ENCODE results near the gene NCK2.

Gene NCK2

DNA sequence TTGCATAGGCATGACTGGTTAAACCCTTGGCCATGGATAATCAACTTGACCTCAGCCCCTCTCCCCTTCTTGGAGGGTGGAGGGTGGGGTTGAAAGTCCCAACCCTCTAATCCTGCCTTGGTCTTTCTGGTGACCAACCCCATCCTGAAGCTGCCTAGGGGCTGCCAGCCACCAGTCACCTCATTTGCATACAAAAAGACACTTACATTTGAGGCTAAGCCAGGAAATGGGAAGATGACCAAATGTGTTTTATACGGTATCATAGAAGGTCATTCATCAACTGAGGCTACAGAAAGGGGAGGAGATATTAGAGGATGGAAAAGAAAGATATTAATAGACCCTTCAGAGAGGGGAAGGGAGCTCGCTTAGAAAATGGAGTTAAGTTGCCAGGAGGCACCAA, 96.8 kb downstream of the NCK2 start:
- DNase-seq (ENCODE audit: extremely low read depth in 1 of 2, low read depth in 1 of 2) = no peak

DNA sequence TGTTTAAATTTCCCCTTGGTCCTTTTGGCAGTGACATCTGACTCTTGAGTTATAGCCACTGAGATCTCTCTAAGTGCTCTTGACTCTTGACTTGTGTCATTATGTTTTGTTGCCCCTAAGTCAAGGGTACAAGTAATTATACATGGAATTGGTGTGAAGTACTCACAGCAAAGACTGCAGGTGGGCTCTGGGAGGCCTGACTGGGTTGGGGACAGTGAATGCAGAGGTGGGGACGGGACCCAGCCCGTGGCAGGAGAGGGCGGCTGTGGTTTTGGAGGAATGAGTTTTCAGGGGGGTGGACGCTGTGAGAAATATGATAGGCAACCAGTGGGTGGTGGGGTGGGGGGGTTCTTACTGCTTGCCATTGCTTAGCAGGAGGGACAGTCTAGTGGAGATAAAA, 97.8 kb downstream of the NCK2 start:
- no peak for DNase-seq (ENCODE audit: extremely low read depth in 1 of 2, low read depth in 1 of 2)

DNA sequence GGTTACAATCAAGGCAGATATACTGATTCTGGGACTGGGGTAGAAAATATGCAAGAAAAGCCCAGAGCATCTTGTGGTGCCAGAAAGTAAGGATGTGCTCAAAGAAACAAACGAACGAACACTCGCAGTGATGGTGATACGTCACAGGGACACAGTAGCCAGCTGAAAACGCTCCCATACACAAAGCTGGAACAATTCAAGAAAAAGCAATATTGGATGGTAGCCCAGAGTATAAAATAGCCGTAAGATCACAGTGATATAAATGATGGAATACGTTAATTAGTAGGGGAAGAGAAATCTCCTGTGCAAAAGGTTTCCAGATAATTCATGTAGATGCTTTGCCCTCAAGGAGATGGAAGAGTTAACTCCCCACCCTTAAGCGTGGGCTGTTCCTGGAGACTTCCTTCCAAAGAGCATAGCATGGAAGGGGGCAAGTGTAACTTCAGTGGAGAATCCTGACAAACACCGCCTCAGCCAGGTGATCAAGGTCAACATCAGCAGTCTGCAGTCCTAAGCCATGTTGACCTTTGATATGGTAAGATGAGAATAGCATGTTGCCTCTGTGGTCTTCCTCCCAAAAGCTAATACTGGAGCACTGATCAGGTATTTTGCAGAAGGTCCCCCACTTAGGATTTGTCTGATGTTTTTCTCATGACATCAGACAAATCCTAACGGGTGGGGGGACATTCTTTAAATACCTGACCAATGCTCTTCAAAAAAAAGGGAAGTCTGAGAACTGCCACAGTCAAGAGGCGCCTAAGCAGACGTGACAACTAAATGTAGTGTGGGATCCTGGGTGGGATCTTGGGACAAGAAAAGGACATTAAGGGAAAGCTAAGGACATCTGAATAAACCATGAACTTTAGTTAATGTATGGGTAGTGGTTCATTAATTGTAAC, 99.0 kb downstream of the NCK2 start:
- no peak for DNase-seq (ENCODE audit: extremely low read depth in 1 of 2, low read depth in 1 of 2)

DNA sequence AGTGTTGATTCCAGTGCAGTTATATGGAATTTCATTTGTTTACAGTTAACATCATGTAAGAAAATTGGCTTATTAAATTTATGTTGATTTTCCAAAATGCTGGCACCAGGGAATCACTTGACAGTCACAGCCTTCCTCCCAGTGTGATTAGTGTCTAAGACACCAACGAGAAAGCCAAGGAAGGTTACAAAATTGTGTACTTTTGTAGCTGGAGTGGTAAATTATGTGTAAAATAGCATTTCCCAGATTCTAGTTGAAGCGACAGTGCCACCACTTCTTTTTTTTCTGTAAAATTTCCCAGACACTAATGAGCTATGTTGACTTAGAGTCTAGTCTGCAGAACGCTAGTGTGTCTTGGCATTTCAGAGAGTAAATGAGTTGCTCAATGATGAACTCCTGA, 101.3 kb downstream of the NCK2 start:
- DNase-seq (ENCODE audit: extremely low read depth in 1 of 2, low read depth in 1 of 2) = no peak

DNA sequence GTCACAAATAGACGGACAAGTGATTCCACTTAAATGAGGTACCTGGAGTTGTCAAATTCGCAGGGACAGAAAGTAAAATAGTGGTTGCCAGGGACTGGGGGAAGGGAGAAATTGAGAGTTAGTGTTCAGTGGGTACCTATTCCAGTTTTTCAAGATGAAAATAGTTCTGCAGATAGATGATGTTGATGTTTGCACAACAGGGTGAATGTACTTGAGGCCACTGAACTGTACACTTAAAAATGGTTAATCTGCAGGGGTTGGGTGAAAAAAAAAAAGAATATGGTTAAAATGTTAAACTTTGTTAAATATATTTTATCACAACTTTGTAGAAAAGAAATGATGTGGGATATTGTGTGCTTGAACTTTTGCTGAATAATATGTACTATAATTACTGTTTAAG, 102.3 kb downstream of the NCK2 start:
- no peak for DNase-seq (ENCODE audit: extremely low read depth in 1 of 2, low read depth in 1 of 2)

DNA sequence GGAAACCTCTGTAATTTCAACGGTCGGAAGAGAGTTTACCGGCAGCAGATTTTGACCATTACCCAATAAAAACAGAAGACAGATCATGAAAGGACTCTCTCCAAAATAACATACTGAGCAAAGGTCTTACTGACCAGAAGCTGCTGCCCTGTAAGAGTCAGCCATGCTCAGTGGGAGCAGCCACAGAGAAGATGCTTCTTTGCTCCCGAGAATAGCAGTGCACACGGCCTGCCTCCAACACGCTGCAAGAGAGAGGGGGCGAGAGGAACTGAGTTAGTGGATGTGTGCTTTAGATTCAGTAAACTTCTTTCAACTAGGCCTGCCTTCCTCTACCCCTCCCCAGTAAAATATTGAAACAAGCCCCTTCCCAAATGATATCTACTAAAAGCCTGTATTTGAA, 103.7 kb downstream of the NCK2 start:
- no peak for DNase-seq (ENCODE audit: extremely low read depth in 1 of 2, low read depth in 1 of 2)

DNA sequence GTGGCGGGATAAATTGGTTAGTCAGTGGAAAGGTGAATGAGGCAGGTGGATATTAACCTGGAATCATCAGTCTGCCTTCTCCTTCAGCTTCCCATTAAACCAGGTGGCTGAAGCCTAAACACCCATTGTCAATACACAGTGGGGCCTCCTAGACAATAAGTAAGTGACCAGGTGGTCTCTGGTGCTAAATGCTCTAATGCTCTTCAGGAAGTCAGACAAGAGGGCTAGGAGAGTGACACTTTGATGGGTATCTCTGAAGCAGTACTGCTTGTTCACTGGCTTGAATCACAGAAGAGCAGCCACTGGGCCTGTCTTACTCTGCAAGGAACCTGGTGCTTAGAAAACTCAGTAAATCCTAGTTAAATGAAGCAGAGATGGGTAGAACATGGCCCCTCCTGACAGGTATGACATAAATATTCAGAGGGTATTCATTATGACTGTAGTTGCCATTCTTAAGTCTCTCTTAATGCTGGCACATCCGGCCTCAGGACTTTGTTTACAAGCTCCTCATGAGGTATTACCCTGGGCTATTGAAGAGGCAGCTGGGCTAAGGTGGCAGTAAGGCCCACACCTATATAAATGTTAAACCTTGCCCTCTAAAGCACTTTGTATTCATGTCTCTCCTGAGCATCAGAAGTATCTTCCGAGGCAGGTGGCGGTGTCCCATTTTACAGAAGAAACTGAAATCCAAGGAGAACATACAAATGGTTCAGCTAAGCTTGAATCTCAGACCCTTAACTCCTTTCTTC, 104.9 kb downstream of the NCK2 start:
- no peak for DNase-seq (ENCODE audit: extremely low read depth in 1 of 2, low read depth in 1 of 2)

DNA sequence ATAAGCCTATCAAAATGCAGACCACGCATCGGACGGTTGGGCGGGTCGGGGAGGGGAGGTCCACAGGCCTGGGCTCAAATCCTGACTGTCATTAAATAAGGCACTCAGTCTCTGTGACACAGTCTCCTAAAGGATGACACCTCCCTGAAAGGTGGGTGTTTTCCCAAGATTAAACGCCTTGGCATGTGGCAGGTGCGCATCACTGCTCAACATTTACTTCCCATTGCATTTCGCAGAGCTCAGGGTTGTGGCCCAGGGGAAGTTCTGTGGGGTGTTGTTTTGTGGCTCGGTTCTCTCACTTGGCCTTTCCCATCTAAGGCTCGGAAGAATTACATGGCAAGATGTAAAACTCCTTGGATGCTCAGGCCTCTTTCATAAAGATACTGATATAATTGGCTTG, 107.4 kb downstream of the NCK2 start:
- no peak for DNase-seq (ENCODE audit: extremely low read depth in 1 of 2, low read depth in 1 of 2)

DNA sequence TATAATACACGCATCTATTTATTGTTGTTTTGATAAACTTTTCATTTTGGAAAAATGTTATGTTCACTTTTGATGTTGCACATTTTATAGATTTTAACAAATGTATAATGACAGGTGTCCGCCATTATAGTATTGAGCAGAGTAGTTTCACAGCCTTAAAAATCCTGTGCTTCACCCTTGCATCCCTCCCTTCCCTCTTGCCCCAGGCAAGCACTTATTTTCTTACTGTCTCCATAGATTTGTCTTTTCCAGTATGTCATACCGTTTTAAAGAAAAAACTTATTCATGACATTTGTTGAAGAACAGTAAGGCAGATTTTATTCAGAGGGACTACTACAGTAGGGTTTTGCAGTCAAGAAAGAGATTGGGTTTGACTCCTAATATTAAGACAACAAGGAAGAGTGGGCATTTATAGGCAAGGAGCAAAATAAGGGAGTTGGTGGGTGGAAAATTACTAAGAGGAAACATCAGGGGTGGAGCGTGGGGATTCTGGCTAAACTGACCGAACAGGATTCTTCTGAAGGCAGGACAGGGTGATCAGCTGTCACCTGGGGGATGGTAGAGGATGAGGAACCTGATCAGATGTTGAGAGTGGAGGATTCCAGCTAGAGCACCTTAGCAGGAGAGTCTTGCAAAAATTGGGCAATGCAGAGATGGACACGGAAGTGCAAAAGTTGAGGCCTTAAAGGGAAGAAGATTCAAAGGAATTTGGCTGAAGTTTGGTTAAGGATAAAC, 108.8 kb downstream of the NCK2 start:
- no peak for DNase-seq (ENCODE audit: extremely low read depth in 1 of 2, low read depth in 1 of 2)

DNA sequence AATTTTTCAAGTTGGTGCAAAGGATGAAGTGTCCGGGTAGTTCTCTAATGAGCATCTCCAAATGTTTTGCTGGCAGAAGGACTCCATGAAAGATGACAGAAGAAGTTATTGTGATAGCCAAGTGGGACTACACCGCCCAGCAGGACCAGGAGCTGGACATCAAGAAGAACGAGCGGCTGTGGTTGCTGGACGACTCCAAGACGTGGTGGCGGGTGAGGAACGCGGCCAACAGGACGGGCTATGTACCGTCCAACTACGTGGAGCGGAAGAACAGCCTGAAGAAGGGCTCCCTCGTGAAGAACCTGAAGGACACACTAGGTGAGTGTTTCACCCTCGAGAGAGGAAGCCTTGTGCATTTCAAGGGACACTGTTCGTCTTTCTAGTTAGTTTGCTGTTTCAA, 110.3 kb downstream of the NCK2 start:
- no peak for DNase-seq (ENCODE audit: extremely low read depth in 1 of 2, low read depth in 1 of 2)

DNA sequence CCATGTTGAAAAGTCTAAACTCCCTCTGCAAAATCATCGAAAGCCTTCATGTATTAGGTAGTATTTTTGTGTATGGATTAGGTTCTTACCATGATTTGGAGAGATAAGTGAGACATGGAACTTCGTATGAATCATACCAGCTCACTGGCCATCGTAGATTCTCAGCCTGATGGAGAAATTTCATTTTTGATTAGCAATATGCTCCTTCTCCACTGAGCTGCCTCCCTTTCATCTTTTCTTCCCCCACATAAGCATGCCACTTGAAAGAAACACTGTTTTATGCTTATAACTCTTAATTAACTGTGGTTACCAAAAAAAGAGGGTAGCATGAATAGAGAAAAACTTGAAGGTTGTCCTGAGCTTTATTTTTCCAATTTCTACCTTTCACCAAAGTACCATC, 111.9 kb downstream of the NCK2 start:
- DNase-seq (ENCODE audit: extremely low read depth in 1 of 2, low read depth in 1 of 2) = no peak

DNA sequence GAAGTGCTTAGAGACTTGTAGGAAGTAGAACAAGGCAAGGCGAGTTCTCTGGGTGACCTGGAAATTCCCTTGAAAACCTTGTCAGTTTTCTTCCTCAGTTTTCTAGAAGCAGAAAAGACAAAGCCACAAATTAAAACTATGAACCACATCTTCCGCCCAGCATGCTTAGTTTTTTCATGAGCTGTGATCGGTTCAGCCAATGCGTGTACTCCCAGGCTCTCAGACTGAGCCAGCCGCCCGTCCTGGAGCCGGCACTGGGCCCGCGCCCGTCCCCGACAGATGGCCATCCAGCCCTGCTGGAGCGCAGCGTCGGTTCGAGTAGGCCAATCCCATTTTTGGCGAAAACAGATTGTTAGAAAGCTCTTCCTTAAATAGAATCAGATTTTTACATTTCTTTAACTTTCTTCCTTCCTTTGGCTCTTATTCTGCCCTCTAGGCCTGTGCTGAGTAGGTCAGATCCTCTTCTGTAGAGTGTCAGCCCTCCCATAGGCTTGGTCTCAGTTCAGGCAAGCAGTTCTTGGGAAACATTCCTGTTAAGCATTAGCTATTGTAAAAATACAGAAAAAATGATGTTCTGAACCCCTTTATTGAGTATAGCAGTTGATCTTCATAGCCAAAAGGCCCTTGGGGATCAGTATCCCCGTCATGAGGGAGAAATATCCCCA, 112.5 kb downstream of the NCK2 start:
- DNase-seq (ENCODE audit: extremely low read depth in 1 of 2, low read depth in 1 of 2) = no peak

DNA sequence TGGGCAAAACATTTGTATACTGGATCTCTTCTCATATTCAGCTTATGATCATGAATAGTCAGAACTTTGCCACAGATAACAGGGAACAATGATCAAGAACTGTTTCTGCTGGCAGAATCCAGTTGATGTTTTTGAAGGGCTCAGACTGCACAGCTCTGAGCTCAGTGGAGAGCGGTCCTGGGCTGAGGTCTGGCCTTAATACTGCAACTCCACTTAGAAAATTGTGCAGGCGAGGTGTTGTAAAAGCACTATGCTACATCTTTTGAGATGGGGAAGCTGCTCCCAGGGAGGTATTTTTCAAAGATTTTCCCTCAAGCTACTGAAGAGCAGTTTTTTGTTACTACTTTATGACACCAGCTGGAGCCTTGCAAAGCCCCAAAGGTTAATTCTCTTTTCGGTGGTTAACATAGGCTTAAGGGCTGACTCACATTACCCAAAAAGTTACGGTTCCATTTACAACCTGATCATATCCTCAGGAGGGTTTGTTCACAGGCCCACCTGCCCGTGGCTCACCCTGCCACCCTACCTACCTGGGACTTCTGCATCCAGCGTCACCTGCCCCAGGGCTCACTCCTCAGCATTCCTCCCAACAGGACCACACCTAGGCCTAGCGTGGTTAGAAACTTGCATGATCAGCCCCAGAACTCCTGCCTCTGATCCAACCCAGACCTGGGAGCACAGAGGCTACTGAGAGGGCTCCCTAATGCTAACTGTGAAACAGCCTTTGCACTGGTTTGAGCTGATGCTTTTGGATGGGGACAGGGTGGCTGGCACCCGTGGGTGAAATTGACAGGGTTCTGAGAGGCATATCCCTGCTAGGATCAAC, 114.4 kb downstream of the NCK2 start:
- DNase-seq (ENCODE audit: extremely low read depth in 1 of 2, low read depth in 1 of 2) = no peak

DNA sequence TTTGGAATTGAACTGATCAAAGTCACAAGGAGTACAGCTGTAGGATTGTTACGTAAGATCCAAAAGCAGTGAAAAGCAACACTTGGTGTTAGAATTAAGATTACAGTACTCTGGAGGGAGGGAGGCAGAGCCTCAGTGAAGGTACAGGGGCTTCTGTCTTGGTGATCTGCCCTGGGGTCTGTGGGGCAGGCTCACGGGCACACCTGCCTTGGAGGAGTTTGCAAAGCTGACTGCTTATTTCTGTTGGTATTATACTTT, 114.9 kb downstream of the NCK2 start:
- DNase-seq (ENCODE audit: extremely low read depth in 1 of 2, low read depth in 1 of 2) = no peak

DNA sequence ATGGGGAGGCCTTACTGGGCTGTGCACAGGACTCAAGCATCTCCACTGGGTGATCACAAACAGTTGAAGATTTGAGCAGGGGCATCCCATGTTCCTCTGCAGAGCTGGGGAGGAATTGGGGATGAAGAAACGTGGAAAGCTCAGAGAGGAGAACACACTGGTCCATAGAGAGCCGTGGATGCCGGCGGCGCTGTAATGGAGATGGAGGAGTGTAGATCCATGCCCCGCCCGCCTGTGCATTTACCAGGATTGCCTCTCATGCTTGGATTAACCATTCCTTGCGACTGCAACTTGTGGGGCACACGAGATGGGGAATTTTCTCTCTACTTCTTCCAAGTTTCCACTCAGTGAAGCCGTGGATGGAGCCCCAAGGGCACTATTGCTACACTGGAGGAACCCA, 115.9 kb downstream of the NCK2 start:
- DNase-seq (ENCODE audit: extremely low read depth in 1 of 2, low read depth in 1 of 2) = no peak

DNA sequence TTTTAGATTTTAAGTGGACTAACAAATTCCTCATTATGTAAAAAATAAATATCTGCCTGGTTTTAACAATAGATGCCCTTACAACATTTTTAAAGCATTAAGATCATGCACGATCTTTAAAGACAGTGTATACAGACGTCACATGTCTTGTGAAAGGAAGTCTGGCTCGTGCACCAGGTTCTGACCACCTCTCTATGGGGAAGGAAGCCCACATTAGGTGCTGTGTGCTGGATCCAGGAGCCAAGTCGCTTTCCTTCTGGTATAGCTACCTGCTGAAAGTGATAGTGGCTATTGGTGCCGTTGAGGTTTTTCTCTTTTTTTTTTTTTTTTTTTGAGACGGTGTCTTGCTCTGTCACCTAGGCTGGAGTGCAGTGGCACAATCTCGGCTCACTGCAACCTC, 116.5 kb downstream of the NCK2 start:
- no peak for DNase-seq (ENCODE audit: extremely low read depth in 1 of 2, low read depth in 1 of 2)

DNA sequence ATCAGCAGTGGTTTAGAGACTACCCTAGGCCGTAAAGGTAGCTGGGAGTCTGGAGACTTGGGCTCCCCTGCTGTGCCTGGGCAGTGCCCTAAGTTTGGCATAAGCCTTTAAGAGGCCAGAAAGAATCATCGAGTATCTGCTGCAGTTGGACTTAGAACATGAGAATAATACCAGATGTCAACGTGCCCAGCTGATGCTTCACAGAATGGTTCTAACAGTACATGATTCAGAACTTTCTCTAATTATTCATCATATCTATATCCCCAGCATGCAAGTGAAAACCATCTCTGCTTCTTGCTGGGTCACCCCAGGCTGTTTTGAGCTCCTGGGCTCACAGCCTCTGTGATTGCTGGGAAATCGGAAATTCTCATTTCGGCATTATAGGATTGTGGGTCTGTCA, 118.1 kb downstream of the NCK2 start:
- no peak for DNase-seq (ENCODE audit: extremely low read depth in 1 of 2, low read depth in 1 of 2)

DNA sequence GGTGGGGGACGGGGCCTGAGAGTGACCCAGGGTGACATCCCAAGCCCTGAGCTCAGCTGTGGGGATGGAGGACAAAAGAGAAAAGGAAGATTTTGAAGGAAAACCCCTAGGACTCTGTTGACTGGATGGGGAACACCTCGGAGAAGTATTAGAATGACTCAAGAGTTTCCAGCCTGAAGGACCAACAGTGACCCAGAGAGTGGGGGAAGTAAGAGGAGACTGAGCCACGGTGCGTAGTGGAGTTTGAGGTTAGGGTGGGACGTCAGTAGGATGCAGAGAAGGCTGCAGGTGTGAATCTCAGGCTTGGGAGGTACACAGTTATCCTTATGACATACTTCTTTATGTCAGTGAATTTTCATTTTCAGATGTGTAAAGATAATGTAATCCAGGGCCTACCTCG, 119.5 kb downstream of the NCK2 start:
- no peak for DNase-seq (ENCODE audit: extremely low read depth in 1 of 2, low read depth in 1 of 2)

DNA sequence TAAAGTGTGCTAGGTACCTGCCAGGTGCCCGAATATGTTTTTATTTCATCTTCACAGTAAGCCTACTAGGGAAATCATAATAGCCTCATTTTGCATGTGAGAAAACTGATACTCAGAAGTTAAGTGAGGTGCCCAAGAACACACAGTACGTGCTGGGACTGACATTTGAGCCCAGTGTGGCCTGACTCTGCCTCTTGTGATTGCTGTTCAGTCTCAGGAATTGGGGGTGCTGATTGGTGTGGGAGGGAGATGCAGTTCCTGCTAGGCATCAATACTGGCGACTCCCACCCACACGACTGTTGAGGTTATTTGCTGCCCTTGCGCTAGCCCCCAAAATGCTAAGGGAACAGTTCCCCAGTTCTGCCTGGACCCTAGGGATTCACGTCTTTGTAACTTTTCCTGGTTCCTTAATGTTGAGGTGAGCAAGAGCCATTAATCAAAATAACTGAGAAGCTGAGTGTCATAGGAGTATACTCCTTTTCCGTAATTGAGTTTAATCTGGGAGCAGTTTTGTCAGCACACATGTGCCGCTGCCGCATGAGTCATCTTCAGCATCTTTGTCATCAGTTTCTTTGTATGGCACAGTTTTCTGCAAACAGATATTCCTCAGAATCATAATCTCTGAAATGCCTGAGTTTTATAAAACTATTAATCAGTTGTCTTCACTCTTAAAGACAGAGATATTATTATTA, 120.7 kb downstream of the NCK2 start:
- DNase-seq (ENCODE audit: extremely low read depth in 1 of 2, low read depth in 1 of 2) = no peak
